HG03196 (cell line): ENCODE results near the gene TBC1D3I.
A peak's percentile ranks its signal among the peaks of the same experiment; 100 is the strongest.
"Not testable (repeated sequence)": the region's sequence is repeated elsewhere in the genome, so short reads cannot be mapped to it uniquely, and the experiment has no call there.

ENCODE experiments used
- ATAC-seq: cut with Tn5 transposase; IDR thresholded peaks from one replicate; pipeline ENCODE4 v1.9.1; 2021; ENCODE audit not compliant: unreplicated experiment

Gene TBC1D3I

GRCh38 chr17:36264470-36264869 is at the start of gene TBC1D3I:
TBC1D3I (minus strand) TSS chr17:36264570; CDS start chr17:36262985, 1,585 bp downstream.
- not testable (repeated sequence) for ATAC-seq

DNA sequence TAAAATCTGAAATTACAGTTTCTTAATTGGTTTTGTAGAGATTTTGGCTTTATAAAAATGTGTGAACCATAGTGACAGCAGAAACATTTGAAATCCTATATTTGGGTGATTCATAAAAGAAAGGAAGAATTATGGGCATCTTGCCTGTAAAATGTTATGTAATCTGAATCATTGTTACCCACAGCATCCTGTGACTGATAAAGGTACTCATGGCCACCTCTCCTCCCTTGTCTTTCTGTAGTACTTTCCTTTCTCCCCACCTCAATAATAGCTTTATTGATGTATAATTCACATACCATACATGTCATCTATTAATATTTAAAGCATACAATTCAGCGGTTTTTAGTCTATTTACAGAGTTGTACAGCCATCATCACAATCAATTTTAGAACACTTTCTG is 30.8 kb upstream of the TBC1D3I start:
- ATAC-seq = not testable (repeated sequence)

- not testable (repeated sequence) for ATAC-seq
These were observed 25.7 kb upstream of the TBC1D3I start for GRCh38 chr17:36289965-36290612.

GRCh38 chr17:36284219-36284618 is 19.8 kb upstream of the TBC1D3I start:
- ATAC-seq = not testable (repeated sequence)

DNA sequence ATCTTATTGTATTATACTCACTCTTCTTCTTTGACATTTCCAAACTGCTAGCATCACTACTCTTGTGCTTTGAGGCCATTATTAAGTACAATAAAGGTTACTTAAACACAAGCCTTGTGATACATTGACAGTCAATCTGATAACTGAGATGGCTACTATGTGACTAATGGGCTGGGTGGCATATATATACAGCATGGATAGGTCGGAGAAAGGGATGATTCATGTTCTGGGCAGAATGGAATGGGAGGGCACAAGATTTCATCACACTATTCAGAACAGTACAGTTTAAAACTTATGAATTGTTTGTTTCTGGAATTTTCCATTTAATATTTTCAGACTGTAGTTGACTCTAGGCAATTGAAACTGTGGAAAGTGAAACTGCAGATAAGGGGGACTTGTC is 18.9 kb upstream of the TBC1D3I start:
- not testable (repeated sequence) for ATAC-seq

- ATAC-seq = not testable (repeated sequence)
These were observed 22.3 kb downstream of the TBC1D3I start for GRCh38 chr17:36242046-36242445.

DNA sequence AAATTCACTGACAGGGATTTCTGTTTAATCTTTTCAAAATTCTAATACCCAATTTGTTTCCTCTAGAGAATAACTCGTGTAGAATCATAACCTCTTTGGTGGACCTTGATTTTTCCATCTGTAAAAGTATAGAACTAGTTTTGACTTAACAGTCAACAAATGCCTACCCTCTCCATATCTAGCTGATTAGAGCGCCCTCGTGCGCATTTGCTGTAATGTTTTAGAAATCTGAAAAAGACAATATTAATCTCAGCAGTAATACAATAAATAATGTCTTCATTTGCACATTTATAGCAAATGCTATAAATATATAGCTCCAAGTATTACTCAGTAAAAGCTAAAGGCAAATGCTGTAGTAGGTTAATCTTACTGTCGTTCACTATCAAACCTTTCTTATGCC is 34.7 kb downstream of the TBC1D3I start:
- not testable (repeated sequence) for ATAC-seq

GRCh38 chr17:36222967-36223366 is 41.4 kb downstream of the TBC1D3I start:
- not testable (repeated sequence) for ATAC-seq

DNA sequence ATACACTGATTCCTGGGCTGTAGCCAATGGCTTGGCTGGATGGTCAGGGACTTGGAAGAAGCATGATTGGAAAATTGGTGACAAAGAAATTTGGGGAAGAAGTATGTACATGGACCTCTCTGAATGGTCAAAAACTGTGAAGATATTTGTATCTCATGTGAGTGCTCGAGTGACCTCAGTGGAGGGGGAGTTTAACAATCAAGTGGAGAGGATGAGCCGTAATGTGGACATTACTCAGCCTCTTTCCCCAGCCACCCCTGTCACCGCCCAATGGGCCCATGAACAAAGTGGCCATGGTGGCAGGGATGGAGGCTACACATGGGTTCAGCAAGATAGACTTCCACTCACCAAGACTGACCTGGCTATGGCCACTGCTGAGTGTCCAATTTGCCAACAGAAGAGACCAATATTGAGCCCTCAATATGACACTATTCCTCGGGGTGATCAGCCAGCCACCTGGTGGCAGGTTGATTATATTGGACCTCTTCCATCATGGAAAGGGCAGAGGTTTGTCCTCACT is 42.7 kb downstream of the TBC1D3I start:
- ATAC-seq = not testable (repeated sequence)

GRCh38 chr17:36220737-36221580 is 43.4 kb downstream of the TBC1D3I start:
- ATAC-seq = not testable (repeated sequence)

DNA sequence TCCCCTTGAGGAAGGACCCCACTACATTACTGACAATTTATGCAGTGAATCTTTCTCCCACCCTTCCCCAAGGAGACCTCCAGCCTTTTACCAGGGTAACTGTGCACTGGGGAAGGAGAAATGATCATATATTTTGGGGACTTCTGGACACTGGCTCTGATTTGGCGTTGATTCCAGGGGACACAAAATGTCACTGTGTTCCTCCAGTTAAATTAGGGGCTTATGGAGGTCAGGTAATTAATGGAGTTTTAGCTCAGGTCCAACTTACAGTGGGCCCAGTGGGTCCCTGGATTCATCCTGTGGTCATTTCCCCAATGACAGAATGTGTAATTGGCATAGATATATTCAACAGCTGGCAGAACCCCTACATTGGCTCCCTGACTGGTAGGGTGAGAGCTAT is 44.8 kb downstream of the TBC1D3I start:
- ATAC-seq = not testable (repeated sequence)

- not testable (repeated sequence) for ATAC-seq
These were observed 48.7 kb downstream of the TBC1D3I start for GRCh38 chr17:36215406-36216308.

GRCh38 chr17:36214918-36215317 is 49.5 kb downstream of the TBC1D3I start:
- no peak for ATAC-seq

GRCh38 chr17:36213695-36214094 is 50.7 kb downstream of the TBC1D3I start:
- ATAC-seq = no peak

GRCh38 chr17:36212966-36213365 is 51.4 kb downstream of the TBC1D3I start:
- no peak for ATAC-seq

DNA sequence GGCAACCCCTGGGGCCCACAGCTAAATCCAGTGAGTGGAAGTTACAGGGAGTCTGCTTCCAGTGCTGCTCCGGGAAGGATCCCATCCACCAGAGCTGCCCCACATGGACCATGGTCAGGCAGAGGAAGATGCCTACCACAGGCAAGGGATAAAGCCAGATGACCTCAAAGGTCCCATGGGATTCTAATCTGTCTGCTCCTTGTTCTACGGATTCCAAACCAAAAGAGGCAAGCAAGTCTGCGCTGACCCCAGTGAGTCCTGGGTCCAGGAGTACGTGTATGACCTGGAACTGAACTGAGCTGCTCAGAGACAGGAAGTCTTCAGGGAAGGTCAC is 52.1 kb downstream of the TBC1D3I start:
- ATAC-seq = no peak

- not testable (repeated sequence) for ATAC-seq
These were observed 52.7 kb downstream of the TBC1D3I start for GRCh38 chr17:36211484-36212271.

DNA sequence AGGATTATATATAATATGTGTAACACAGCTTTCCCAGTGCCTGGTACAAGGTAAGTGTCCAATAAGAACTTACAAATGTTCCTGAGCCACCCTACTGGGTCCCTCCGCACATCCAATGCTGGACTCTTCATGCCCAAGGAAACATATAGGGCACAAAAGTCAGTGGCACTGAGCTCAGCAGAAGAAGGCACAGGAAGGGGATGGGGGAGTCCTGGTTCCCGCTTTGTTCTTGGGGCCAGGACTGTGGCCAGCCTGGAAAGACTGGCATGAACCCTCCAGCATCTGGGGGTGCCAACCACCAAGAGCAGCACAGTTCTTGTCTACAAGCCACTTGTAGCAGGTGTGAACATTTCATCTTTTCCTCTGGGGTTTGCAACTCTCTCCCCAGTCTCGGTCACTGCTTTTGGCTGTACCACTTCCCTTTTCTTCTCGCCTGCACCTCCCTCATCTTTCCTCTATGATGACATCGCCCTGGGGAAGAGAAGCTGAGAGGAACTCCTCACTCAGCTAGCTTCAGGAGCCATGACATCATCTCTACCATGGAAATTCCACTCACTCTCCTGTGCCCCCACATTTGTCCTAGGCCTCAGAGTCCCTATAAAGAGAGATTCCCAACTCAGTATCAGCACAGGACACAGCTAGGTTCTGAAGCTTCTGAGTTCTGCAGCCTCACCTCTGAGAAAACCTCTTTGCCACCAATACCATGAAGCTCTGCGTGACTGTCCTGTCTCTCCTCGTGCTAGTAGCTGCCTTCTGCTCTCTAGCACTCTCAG is 53.7 kb downstream of the TBC1D3I start, which contains the start of gene CCL4L2:
Gene CCL4L2, plus strand, starts transcription at position 625 of the 773 bp plus-strand sequence.
- peak; percentile 56 for ATAC-seq

DNA sequence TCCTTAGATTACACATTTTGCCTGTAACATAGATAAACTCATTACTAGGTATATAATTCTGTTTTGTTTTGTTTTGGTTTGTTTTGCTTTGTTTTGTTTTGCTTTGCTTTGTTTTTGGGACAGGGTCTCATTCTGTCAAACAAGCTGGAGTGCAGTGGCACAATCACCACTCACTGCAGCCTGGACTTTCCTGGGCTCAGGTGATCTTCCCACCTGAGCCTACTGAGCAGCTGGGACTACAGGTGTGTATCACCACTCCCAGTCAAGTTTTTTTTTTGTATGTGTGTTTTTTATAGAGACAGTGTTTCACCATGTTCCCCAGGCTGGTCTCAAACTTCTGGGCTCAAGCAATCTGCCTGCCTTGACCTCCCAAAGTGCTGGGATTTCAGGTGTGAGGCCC is 54.8 kb downstream of the TBC1D3I start:
- no peak for ATAC-seq
